ENCODE results near the gene IGF2R. TPM values are rescaled to one million over a fixed set of nuclear protein-coding genes. Genes with fewer than 3 reads are reported as not detected.

The IGF2R gene
- total RNA-seq, 1 donor from 2014 or later: 247 TPM

DNA sequence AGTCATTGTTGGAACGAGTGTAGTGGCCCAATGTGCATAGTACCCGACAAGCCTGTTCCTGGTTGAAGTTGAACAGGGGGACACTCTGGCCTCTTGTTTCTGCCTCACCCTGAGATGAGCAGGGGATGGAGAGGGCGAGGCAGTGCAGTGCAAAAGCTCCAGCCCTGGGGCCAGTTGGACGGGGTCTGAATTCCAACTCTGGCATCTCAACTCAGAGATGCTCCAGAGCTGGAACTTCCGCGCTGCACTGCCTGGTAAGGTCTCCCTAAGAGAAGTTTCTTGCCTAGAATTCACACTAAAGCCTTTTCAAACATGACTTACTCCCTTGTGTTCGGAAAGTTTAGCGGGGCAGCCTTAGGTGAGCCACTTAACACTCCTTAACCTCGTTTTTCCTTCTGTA is 80.5 kb downstream of the IGF2R start:
- Mint-ChIP-seq H3K27me3 (ENCODE audit: low read depth) (no peaks in the 10 kb centered on the region), H3K4me1 (ENCODE audit: low read depth) (peaks cover 9% of the 10 kb centered on the region), H3K27ac (ENCODE audit: unreplicated experiment) (no peak overlapping the region), H3K9me3 (ENCODE audit: low read depth) (no peaks in the 10 kb centered on the region), H3K4me3 (ENCODE audit: unreplicated experiment) (no peak overlapping the region), H3K36me3 (ENCODE audit: low read depth) (peaks cover 76% of the 10 kb centered on the region)
- DNase-seq (ENCODE audit: low spot score): no peak
- no peak for TF ChIP-seq CTCF (IDR thresholded peaks at IDR 0.05)

DNA sequence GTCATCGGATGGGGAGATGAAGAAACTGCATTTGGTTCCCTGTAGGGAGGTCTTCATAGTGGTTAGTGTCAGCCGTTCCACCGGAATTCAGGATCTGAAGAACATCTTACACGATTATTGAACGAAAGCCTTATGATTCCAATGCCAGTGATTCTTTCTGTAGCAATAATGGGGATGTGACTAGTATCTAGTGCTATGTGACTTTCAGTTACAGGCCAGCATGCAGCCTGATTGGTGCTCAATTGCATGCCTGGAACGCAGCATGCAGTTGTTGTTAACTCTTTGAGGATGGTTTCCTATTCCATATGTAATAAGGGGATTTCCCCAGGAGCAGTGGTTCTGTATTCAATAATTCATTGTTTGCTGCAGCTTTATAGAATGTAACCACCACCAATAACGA is 81.1 kb downstream of the IGF2R start:
- no peak overlapping the region for H3K4me3 Mint-ChIP-seq (ENCODE audit: unreplicated experiment)
- no peak for DNase-seq (ENCODE audit: low spot score)
- no peak for TF ChIP-seq CTCF (IDR thresholded peaks at IDR 0.05)
- H3K9me3 Mint-ChIP-seq (ENCODE audit: low read depth): no peaks in the 10 kb centered on the region
- no peaks in the 10 kb centered on the region for H3K27me3 Mint-ChIP-seq (ENCODE audit: low read depth)
- H3K36me3 Mint-ChIP-seq (ENCODE audit: low read depth): peaks cover 73% of the 10 kb centered on the region
- peaks cover 6% of the 10 kb centered on the region for H3K4me1 Mint-ChIP-seq (ENCODE audit: low read depth)
- H3K27ac Mint-ChIP-seq (ENCODE audit: unreplicated experiment): no peak overlapping the region

GRCh38 chr6:160051390-160051789 is 82.5 kb downstream of the IGF2R start:
- Mint-ChIP-seq H3K27ac (ENCODE audit: unreplicated experiment) (no peak overlapping the region), H3K36me3 (ENCODE audit: low read depth) (peaks cover 66% of the 10 kb centered on the region), H3K27me3 (ENCODE audit: low read depth) (no peaks in the 10 kb centered on the region), H3K9me3 (ENCODE audit: low read depth) (no peaks in the 10 kb centered on the region), H3K4me1 (ENCODE audit: low read depth) (no peaks in the 10 kb centered on the region), H3K4me3 (ENCODE audit: unreplicated experiment) (no peak overlapping the region)
- no peak for DNase-seq (ENCODE audit: low spot score)
- no peak for TF ChIP-seq CTCF (IDR thresholded peaks at IDR 0.05)

GRCh38 chr6:160054271-160054670 is 85.4 kb downstream of the IGF2R start:
- H3K27me3 Mint-ChIP-seq (ENCODE audit: low read depth): no peaks in the 10 kb centered on the region
- no peak overlapping the region for H3K27ac Mint-ChIP-seq (ENCODE audit: unreplicated experiment)
- peaks cover 56% of the 10 kb centered on the region for H3K36me3 Mint-ChIP-seq (ENCODE audit: low read depth)
- no peaks in the 10 kb centered on the region for H3K9me3 Mint-ChIP-seq (ENCODE audit: low read depth)
- TF ChIP-seq CTCF (IDR thresholded peaks at IDR 0.05): no peak
- no peak overlapping the region for H3K4me3 Mint-ChIP-seq (ENCODE audit: unreplicated experiment)
- no peaks in the 10 kb centered on the region for H3K4me1 Mint-ChIP-seq (ENCODE audit: low read depth)
- DNase-seq (ENCODE audit: low spot score): no peak

- Mint-ChIP-seq H3K4me3 (ENCODE audit: unreplicated experiment) (no peak overlapping the region), H3K27me3 (ENCODE audit: low read depth) (no peaks in the 10 kb centered on the region), H3K9me3 (ENCODE audit: low read depth) (no peaks in the 10 kb centered on the region), H3K4me1 (ENCODE audit: low read depth) (no peaks in the 10 kb centered on the region), H3K27ac (ENCODE audit: unreplicated experiment) (no peak overlapping the region), H3K36me3 (ENCODE audit: low read depth) (peaks cover 54% of the 10 kb centered on the region)
- DNase-seq (ENCODE audit: low spot score): no peak
- no peak for TF ChIP-seq CTCF (IDR thresholded peaks at IDR 0.05)
These were observed 86.0 kb downstream of the IGF2R start for GRCh38 chr6:160054913-160055312.

All from chondrocyte (in vitro differentiated cells).